Measurements from ENCODE around the gene GREB1L. TPM values are rescaled to one million over a fixed set of nuclear protein-coding genes. Genes with fewer than 3 reads are reported as not detected.
"Not testable (repeated sequence)": the region's sequence is repeated elsewhere in the genome, so short reads cannot be mapped to it uniquely, and the experiment has no call there.

The GREB1L gene
- total RNA-seq, 1 donor from 2014 or later, result 0.98 TPM

GRCh38 chr18:21306368-21306767 is 64.3 kb downstream of the GREB1L start:
- intact Hi-C loops (cut with DNase I), result no loop called here
- H3K4me3 ChIP-seq, result no peak overlapping the region
- H3K27ac ChIP-seq, result no peak overlapping the region
- no peaks in the 10 kb centered on the region for H3K9me3 ChIP-seq
- no peak for TF ChIP-seq POLR2A (IDR thresholded peaks at IDR 0.05)
- no peaks in the 10 kb centered on the region for H3K36me3 ChIP-seq
- H3K4me1 ChIP-seq, result no peaks in the 10 kb centered on the region
- H3K27me3 ChIP-seq, result no peaks in the 10 kb centered on the region
- DNase-seq (ENCODE audit: extremely low spot score in 2 of 2), result no peak

GRCh38 chr18:21307578-21307977 is 65.5 kb downstream of the GREB1L start:
- no peaks in the 10 kb centered on the region for H3K36me3 ChIP-seq
- no peak overlapping the region for H3K4me3 ChIP-seq
- no peaks in the 10 kb centered on the region for H3K27me3 ChIP-seq
- no peak for DNase-seq (ENCODE audit: extremely low spot score in 2 of 2)
- no peaks in the 10 kb centered on the region for H3K4me1 ChIP-seq
- H3K9me3 ChIP-seq, result no peaks in the 10 kb centered on the region
- no peak overlapping the region for H3K27ac ChIP-seq
- intact Hi-C loops (cut with DNase I), result no loop called here
- no peak for TF ChIP-seq CTCF (IDR thresholded peaks at IDR 0.05)
- TF ChIP-seq POLR2AphosphoS5 (IDR thresholded peaks at IDR 0.05; ENCODE audit: insufficient read depth in 1 of 2, low read depth in 1 of 2), result no peak
- TF ChIP-seq POLR2A (IDR thresholded peaks at IDR 0.05), result no peak

- DNase-seq (ENCODE audit: extremely low spot score in 2 of 2), result no peak
- TF ChIP-seq POLR2AphosphoS5 (IDR thresholded peaks at IDR 0.05; ENCODE audit: insufficient read depth in 1 of 2, low read depth in 1 of 2) (no peak), CTCF (IDR thresholded peaks at IDR 0.05) (no peak), POLR2A (IDR thresholded peaks at IDR 0.05) (no peak)
- Histone ChIP-seq H3K27me3 (no peaks in the 10 kb centered on the region), H3K4me3 (no peak overlapping the region), H3K4me1 (no peaks in the 10 kb centered on the region), H3K9me3 (no peaks in the 10 kb centered on the region), H3K36me3 (no peaks in the 10 kb centered on the region), H3K27ac (no peak overlapping the region)
- intact Hi-C loops (cut with DNase I), result no loop called here
Observed at GRCh38 chr18:21309248-21309647, 67.2 kb downstream of the GREB1L start.

- H3K27me3 ChIP-seq; intact Hi-C loops (cut with DNase I); DNase-seq (ENCODE audit: extremely low spot score in 2 of 2): not testable (repeated sequence)
Observed at GRCh38 chr18:21311980-21312379, 69.9 kb downstream of the GREB1L start.

GRCh38 chr18:21313576-21313975 is 71.5 kb downstream of the GREB1L start:
- intact Hi-C loops (cut with DNase I), result no loop called here
- Histone ChIP-seq H3K4me3 (no peak overlapping the region), H3K27me3 (no peaks in the 10 kb centered on the region), H3K9me3 (no peaks in the 10 kb centered on the region), H3K4me1 (no peaks in the 10 kb centered on the region), H3K36me3 (no peaks in the 10 kb centered on the region), H3K27ac (no peak overlapping the region)
- DNase-seq (ENCODE audit: extremely low spot score in 2 of 2), result no peak
- TF ChIP-seq POLR2A (IDR thresholded peaks at IDR 0.05), result no peak
- TF ChIP-seq CTCF (IDR thresholded peaks at IDR 0.05), result no peak
- no peak for TF ChIP-seq POLR2AphosphoS5 (IDR thresholded peaks at IDR 0.05; ENCODE audit: insufficient read depth in 1 of 2, low read depth in 1 of 2)

More at GRCh38 chr18:21311980-21312379, 69.9 kb downstream of the GREB1L start:
- H3K4me1 ChIP-seq, H3K36me3 ChIP-seq, H3K27ac ChIP-seq, H3K4me3 ChIP-seq, H3K9me3 ChIP-seq: not testable (repeated sequence)

- H3K9me3 ChIP-seq, result no peaks in the 10 kb centered on the region
- H3K27ac ChIP-seq, result peak overlapping the region; percentile 19
- DNase-seq (ENCODE audit: extremely low spot score in 2 of 2), result no peak
- no peak for TF ChIP-seq CTCF (IDR thresholded peaks at IDR 0.05)
- no peak for TF ChIP-seq POLR2AphosphoS5 (IDR thresholded peaks at IDR 0.05; ENCODE audit: insufficient read depth in 1 of 2, low read depth in 1 of 2)
- TF ChIP-seq POLR2A (IDR thresholded peaks at IDR 0.05), result no peak
- no peaks in the 10 kb centered on the region for H3K27me3 ChIP-seq
- H3K4me1 ChIP-seq, result no peaks in the 10 kb centered on the region
- no peaks in the 10 kb centered on the region for H3K36me3 ChIP-seq
- intact Hi-C loops (cut with DNase I), result no loop called here
- no peak overlapping the region for H3K4me3 ChIP-seq
Observed at GRCh38 chr18:21314724-21315123, 72.7 kb downstream of the GREB1L start.

- H3K36me3 ChIP-seq; H3K4me3 ChIP-seq; H3K4me1 ChIP-seq; H3K9me3 ChIP-seq; H3K27ac ChIP-seq; H3K27me3 ChIP-seq; intact Hi-C loops (cut with DNase I); DNase-seq (ENCODE audit: extremely low spot score in 2 of 2): not testable (repeated sequence)
Observed at GRCh38 chr18:21315126-21315525, 73.1 kb downstream of the GREB1L start.

All from vagina (tissue), 2 donors.